Keratinocyte (primary cell): Measurements from ENCODE around the gene P4HA1. TPM values are rescaled to one million over a fixed set of nuclear protein-coding genes. Genes with fewer than 3 reads are reported as not detected.

Experiments used
- DNase-seq: peaks from one replicate; pipeline ENCODE4 v3.0.0-alpha.2; 2011; ENCODE audit warnings: low read depth, missing footprints, low spot score
- FAIRE-seq: peaks from 2 replicates; lab custom pipeline; 2011; peaks lifted over from hg19 to GRCh38; lab: Jason Lieb, UNC
- H2AFZ ChIP-seq: 2 replicates; pipeline ENCODE4 v1.6.0; 2012; ENCODE audit warnings: low read length, control low read depth, inconsistent platforms; ENCODE audit not compliant: control insufficient read depth
- H3K27ac ChIP-seq: 2 replicates; pipeline ENCODE4 v1.5.1; 2011; ENCODE audit warnings: low read length; ENCODE audit not compliant: control insufficient read depth, insufficient read depth
- H3K27me3 ChIP-seq: 3 replicates; pipeline ENCODE4 v1.6.0; 2011; ENCODE audit warnings: low read length; ENCODE audit not compliant: control insufficient read depth, insufficient read depth; ENCODE audit errors: extremely low read depth
- H3K36me3 ChIP-seq, 2 experiments: 2 replicates in 1 of 2; 3 replicates in 1 of 2; pipeline ENCODE4 v1.5.1; 2011; ENCODE audit warnings: low read length in 2 of 2, mild to moderate bottlenecking in 1 of 2; ENCODE audit not compliant: control insufficient read depth in 2 of 2, insufficient read depth in 2 of 2; ENCODE audit errors: extremely low read depth in 1 of 2
- H3K4me1 ChIP-seq: 3 replicates; pipeline ENCODE4 v1.5.1; 2011; ENCODE audit warnings: low read length; ENCODE audit not compliant: control insufficient read depth, insufficient read depth; ENCODE audit errors: extremely low read depth
- H3K4me2 ChIP-seq: 3 replicates; pipeline ENCODE4 v1.6.0; 2011; ENCODE audit warnings: low read depth, low read length; ENCODE audit not compliant: control insufficient read depth, insufficient read depth; ENCODE audit errors: extremely low read depth
- H3K4me3 ChIP-seq, 3 experiments: fragments of 200-600 bp in 1 of 3; sonication (generic) in 1 of 3; 2 replicates in 2 of 3; 3 replicates in 1 of 3; pipeline ENCODE4 v1.5.1; 2011 to 2016; ENCODE audit warnings: low read length in 3 of 3, mild to moderate bottlenecking in 3 of 3, control low read depth in 2 of 3, inconsistent platforms in 1 of 3, low read depth in 1 of 3, mixed read lengths in 1 of 3, mixed run types in 1 of 3, moderate library complexity in 1 of 3; ENCODE audit not compliant: control insufficient read depth in 2 of 3, insufficient read depth in 2 of 3; ENCODE audit errors: extremely low read depth in 1 of 3
- H3K79me2 ChIP-seq: 2 replicates; pipeline ENCODE4 v1.6.0; 2012; ENCODE audit warnings: low read length; ENCODE audit not compliant: control insufficient read depth, insufficient read depth
- H3K9ac ChIP-seq: 3 replicates; pipeline ENCODE4 v1.6.0; 2011; ENCODE audit warnings: low read length; ENCODE audit not compliant: control insufficient read depth, insufficient read depth; ENCODE audit errors: extremely low read depth
- H3K9me1 ChIP-seq: 3 replicates; pipeline ENCODE4 v1.6.0; 2011; ENCODE audit warnings: low read length; ENCODE audit not compliant: control insufficient read depth, insufficient read depth; ENCODE audit errors: extremely low read depth
- H3K9me3 ChIP-seq: 2 replicates; pipeline ENCODE4 v1.5.1; 2012; ENCODE audit warnings: low read depth, low read length; ENCODE audit not compliant: control insufficient read depth
- H4K20me1 ChIP-seq: 3 replicates; pipeline ENCODE4 v1.6.0; 2011; ENCODE audit warnings: low read length; ENCODE audit not compliant: control insufficient read depth, insufficient read depth; ENCODE audit errors: extremely low read depth
- CTCF ChIP-seq, 3 experiments: IDR thresholded peaks in 1 of 3; conservative IDR thresholded peaks in 1 of 3; optimal IDR thresholded peaks in 1 of 3; 2 replicates in 2 of 3; 3 replicates in 1 of 3; pipeline versions ENCODE3 to v1.5.1; 2011; ENCODE audit warnings: low read length in 3 of 3, mild to moderate bottlenecking in 3 of 3, moderate library complexity in 2 of 3, control low read depth in 1 of 3, inconsistent platforms in 1 of 3; ENCODE audit not compliant: insufficient read depth in 2 of 3; ENCODE audit errors: extremely low read depth in 1 of 3
- EZH2 ChIP-seq: IDR thresholded peaks from one replicate; pipeline ENCODE4 v1.6.1; 2012; ENCODE audit warnings: inconsistent platforms, mild to moderate bottlenecking, low read length, moderate library complexity
- dilution Hi-C: fragments of 300-500 bp; cut with MboI; formaldehyde crosslinking; loops from one replicate; pipeline ENCODE4 v1.7.0; 2020; ENCODE audit warnings: low sequenced_read_pairs; ENCODE audit not compliant: extremely low pct_ligation_motif_present
- polyA plus RNA-seq, 5 experiments: library from polyadenylated mRNA; depleted of rRNA in 3 of 5; stranded (reverse) in 3 of 5; stranded (forward) in 1 of 5; unstranded in 1 of 5; fragments of >200 nt; gene quantifications; 1 replicate in 1 of 5; 2 replicates in 3 of 5; 3 replicates in 1 of 5; pipeline versions ENCODE4 v1.2.1 to v1.2.3, GENCODE V29; 2011 to 2012; ENCODE audit warnings: missing spikeins in 2 of 5, low read depth in 1 of 5, low replicate concordance in 1 of 5

P4HA1 gene
- polyA plus RNA-seq, 1 donor (not counting 4 experiments of a cell fraction or from before 2014, with no cell fraction given) = 67.4 TPM

DNA sequence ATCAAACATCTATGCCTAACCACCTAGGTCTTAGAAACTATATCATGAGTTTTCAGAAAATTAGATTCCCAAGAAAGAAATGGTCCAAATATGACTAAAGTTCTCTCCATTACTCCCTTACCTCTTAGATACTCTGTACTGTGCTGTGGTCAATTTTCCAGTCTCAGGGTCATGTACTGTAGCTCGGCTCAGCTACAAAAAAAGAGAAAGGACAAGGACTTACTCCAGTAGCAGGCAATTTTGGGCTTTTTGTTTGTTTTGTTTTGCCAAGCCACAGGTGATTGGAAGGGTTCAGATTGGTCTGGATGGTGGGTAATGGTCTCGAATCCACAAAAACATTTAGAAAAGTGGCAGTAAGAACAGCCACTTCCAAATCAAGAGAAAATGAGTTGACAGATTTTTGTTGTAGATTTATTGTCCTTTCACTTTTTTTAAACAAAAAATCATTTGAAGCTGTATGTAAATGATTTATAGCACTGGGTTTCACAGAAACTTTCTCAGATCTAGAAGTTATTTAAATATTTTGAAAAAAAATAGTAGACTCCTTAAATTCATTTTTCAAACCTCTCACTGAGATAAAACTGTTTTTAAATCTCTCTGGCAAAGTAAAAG, 52.8 kb downstream of the P4HA1 start:
- Histone ChIP-seq H3K27me3 (no peaks in the 10 kb centered on the region), H3K9me3 (no peaks in the 10 kb centered on the region), H3K4me1 (peaks cover 21% of the 10 kb centered on the region), H3K9me1 (no peaks in the 10 kb centered on the region), H2AFZ (no peak overlapping the region), H3K36me3 (peaks cover 0 to 2% of the 10 kb centered on the region in 2 experiments), H4K20me1 (no peaks in the 10 kb centered on the region), H3K9ac (peak overlapping the region; percentile 6), H3K27ac (peak overlapping the region; percentile 73), H3K4me3 (no peak overlapping the region), H3K4me2 (peak overlapping the region; percentile 22), H3K79me2 (no peaks in the 10 kb centered on the region)
- no peak for FAIRE-seq
- TF ChIP-seq CTCF (optimal IDR thresholded peaks at IDR 0.05 in 1 of 3, IDR thresholded peaks at IDR 0.05 in 1 of 3, conservative IDR thresholded peaks at IDR 0.05 in 1 of 3; ENCODE audit: extremely low read depth in 1 of 3, insufficient read depth in 2 of 3, low read length in 3 of 3) (no peak), EZH2 (no peak)
- no peak for DNase-seq
- dilution Hi-C loops = no loop called here

DNA sequence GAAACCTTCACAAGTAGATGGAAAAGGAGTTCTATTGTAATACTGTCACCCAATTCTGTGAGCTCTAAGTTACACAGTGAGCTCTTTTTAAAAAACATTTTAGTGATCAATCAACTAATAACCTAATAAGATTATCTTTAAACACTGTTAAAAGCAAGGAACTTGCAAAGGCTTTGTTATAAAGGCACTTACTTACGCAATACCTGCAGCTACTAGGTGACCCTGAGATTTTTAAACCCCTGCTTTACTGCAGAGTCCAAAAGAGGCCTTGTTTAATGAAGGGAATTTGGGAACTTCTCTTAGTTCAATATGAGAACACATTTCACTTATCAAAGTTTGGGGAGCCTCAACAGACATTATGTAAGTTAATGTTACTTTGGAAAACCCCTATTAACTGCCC, 53.3 kb downstream of the P4HA1 start:
- dilution Hi-C loops = no loop called here

More for the DNA sequence above, 53.3 kb downstream of the P4HA1 start:
- H3K27ac ChIP-seq = peak overlapping the region; percentile 73
- no peaks in the 10 kb centered on the region for H3K79me2 ChIP-seq
- H3K27me3 ChIP-seq = no peaks in the 10 kb centered on the region
- DNase-seq = no peak
- no peak overlapping the region for H3K9ac ChIP-seq
- no peak overlapping the region for H3K4me2 ChIP-seq
- TF ChIP-seq EZH2 (no peak), CTCF (optimal IDR thresholded peaks at IDR 0.05 in 1 of 3, IDR thresholded peaks at IDR 0.05 in 1 of 3, conservative IDR thresholded peaks at IDR 0.05 in 1 of 3; ENCODE audit: extremely low read depth in 1 of 3, insufficient read depth in 2 of 3, low read length in 3 of 3) (no peak)
- no peak overlapping the region for H2AFZ ChIP-seq
- H3K36me3 ChIP-seq = peaks cover 0 to 2% of the 10 kb centered on the region in 2 experiments
- no peaks in the 10 kb centered on the region for H3K9me1 ChIP-seq
- peaks cover 21% of the 10 kb centered on the region for H3K4me1 ChIP-seq
- FAIRE-seq = no peak
- no peak overlapping the region for H3K4me3 ChIP-seq
- H3K9me3 ChIP-seq = no peaks in the 10 kb centered on the region
- H4K20me1 ChIP-seq = no peaks in the 10 kb centered on the region
